Measurements from ENCODE around the gene GALNT7. TPM values are rescaled to one million over a fixed set of nuclear protein-coding genes. Genes with fewer than 3 reads are reported as not detected.

Gene GALNT7
- total RNA-seq, 4 donors from 2014 or later: 8.7 to 22.4 (median 9.7) TPM

DNA sequence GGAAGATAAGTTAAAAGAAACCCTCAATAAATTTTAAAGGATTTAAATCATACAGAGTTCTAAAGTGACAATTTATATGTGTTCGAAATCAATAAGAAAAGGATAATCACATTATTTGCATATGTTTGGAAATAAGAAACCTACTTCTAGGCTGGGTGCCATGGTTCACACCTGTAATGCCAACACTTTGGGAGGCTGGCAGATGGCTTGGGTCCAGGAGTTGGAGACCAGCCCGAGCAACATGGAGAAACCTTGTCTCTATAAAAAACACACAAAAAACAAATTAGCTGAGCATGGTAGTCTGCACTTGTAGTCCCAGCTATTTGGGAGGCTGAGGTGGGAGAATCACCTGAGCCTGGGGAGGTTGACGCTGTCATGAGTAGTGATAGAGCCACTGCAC, 194.1 kb downstream of the GALNT7 start:
- Histone ChIP-seq H3K9me3 (no peaks in the 10 kb centered on the region), H3K4me3 (no peak overlapping the region), H3K27ac (no peak overlapping the region), H3K27me3 (no peaks in the 10 kb centered on the region), H3K36me3 (no peaks in the 10 kb centered on the region), H3K4me1 (peaks cover 0 to 23% (median 0%) of the 10 kb centered on the region in 4 donors)
- no peak for DNase-seq (ENCODE audit: low spot score in 2 of 2)
- WGBS, 2 donors: 91 to 94% methylated on average over 3 of the region's 3 CpGs
- TF ChIP-seq POLR2A (IDR thresholded peaks at IDR 0.05) (no peak), EP300 (IDR thresholded peaks at IDR 0.05) (no peak)
- TF ChIP-seq, protein P1, sequence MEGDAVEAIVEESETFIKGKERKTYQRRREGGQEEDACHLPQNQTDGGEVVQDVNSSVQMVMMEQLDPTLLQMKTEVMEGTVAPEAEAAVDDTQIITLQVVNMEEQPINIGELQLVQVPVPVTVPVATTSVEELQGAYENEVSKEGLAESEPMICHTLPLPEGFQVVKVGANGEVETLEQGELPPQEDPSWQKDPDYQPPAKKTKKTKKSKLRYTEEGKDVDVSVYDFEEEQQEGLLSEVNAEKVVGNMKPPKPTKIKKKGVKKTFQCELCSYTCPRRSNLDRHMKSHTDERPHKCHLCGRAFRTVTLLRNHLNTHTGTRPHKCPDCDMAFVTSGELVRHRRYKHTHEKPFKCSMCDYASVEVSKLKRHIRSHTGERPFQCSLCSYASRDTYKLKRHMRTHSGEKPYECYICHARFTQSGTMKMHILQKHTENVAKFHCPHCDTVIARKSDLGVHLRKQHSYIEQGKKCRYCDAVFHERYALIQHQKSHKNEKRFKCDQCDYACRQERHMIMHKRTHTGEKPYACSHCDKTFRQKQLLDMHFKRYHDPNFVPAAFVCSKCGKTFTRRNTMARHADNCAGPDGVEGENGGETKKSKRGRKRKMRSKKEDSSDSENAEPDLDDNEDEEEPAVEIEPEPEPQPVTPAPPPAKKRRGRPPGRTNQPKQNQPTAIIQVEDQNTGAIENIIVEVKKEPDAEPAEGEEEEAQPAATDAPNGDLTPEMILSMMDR (IDR thresholded peaks at IDR 0.05): no peak

DNA sequence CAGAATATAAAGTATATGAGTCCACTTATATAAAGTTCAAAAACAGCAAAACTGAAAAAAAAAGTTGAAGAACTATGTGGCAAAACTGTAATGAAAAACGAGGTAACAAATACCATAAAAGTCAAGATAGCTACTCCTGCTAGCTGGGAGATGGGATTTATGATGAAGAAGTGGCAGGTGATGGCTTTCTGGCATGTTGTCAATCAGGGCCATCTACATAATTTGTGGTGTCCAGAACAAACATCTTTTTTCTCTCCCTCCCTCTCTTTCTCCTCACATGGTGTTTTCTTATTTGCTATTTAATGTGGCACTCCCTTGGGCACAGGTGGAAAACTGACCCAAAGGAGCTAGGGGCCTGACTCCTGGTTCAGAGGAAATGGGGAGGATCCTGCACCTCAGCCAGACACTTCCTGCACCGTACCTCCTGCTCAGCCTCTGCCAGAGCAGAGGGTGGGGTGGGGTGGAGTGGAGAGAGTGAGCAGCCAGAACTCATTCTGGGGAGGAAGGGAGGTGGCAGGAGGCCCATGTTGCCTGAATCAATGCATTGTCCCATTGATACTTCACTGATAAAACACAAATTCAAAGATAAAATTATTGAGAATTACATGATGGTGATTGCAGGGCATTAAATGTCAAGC, 196.9 kb downstream of the GALNT7 start:
- H3K27me3 ChIP-seq: no peaks in the 10 kb centered on the region
- no peaks in the 10 kb centered on the region for H3K9me3 ChIP-seq
- DNase-seq (ENCODE audit: low spot score in 2 of 2): no peak
- peaks cover 0 to 38% (median 0%) of the 10 kb centered on the region in 4 donors for H3K4me1 ChIP-seq
- no peak overlapping the region for H3K27ac ChIP-seq
- TF ChIP-seq EP300 (IDR thresholded peaks at IDR 0.05) (no peak), POLR2A (IDR thresholded peaks at IDR 0.05) (no peak)
- TF ChIP-seq, protein P1 (IDR thresholded peaks at IDR 0.05): no peak
- H3K4me3 ChIP-seq: no peak overlapping the region
- WGBS, 2 donors: 34 to 38% methylated on average over 2 of the region's 2 CpGs
- H3K36me3 ChIP-seq: no peaks in the 10 kb centered on the region

DNA sequence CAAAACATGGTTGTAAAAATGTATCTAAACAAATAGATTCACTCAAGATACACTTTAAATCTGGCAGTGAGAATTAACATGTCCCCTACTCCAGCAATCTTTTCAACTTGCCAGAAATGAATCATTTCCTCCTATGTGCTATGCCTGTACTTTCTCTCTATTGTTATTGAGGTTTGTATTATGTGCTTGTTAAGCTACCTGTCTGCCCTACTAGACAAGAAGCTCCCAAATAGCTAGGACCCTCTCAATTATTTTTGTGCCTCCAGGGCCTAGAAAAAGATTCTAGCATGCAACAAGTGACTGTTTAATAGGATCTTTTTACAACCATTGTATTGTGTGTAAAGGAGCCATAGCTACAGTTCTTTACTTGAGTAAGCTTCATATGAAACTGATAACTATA, 198.7 kb downstream of the GALNT7 start:
- Histone ChIP-seq H3K27me3 (peaks cover 0 to 3% of the 10 kb centered on the region in 2 donors), H3K36me3 (no peaks in the 10 kb centered on the region), H3K4me3 (no peak overlapping the region), H3K4me1 (peaks cover 0 to 38% (median 0%) of the 10 kb centered on the region in 4 donors), H3K27ac (peak overlapping the region in 2 of 4 donors; percentile 96 to 99), H3K9me3 (no peaks in the 10 kb centered on the region)
- DNase-seq (ENCODE audit: low spot score in 2 of 2): no peak
- no peak for TF ChIP-seq POLR2A (IDR thresholded peaks at IDR 0.05)
- no peak for TF ChIP-seq EP300 (IDR thresholded peaks at IDR 0.05)
- TF ChIP-seq, protein P1 (IDR thresholded peaks at IDR 0.05): no peak

DNA sequence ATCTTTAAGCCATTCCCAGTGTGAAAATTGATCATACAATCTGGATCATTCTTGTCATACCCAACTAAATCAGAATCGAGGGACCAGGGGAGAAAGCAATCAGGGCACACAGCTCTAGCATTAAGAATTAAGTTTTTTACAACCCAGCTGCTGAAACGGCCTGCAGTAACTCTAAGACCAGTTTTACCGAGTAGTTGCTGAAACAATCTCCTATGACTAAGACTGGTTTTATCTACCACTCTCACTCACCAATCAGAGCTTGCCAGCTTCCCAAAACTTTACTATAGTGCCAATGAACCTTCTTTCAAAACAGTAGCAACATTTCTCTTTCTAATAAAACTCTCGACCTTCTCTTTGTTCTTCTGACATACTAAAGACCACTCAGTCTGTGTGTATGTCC, 199.3 kb downstream of the GALNT7 start:
- peak overlapping the region in 1 of 4 donors; percentile 18 for H3K4me3 ChIP-seq
- no peak for DNase-seq (ENCODE audit: low spot score in 2 of 2)
- 38 to 40% methylated on average over 4 of the region's 4 CpGs for WGBS, 2 donors

DNA sequence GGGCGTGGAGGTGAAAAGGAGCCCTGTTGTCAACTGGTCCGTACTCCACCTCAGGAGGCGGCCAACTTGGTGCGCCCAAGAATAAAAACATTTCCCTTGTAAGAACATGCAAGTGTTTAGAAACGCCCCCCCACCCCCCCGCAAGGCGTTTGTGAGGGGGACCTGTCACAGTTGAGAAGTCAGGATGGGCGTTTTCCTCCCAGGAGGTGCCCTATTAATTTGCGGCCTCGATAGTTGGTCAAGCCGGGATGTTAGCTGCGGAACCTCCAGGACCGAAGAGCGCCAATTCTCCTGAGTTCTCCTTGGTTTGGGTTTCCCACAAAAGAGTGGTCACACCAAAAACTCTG, 201.5 kb downstream of the GALNT7 start:
- 0 to 1% methylated on average over 14 of the region's 14 CpGs for WGBS, 2 donors
- Histone ChIP-seq H3K27me3 (peaks cover 0 to 3% of the 10 kb centered on the region in 2 donors), H3K4me1 (peaks cover 0 to 60% (median 0%) of the 10 kb centered on the region in 4 donors)

More for the DNA sequence above, 199.3 kb downstream of the GALNT7 start:
- Histone ChIP-seq H3K36me3 (no peaks in the 10 kb centered on the region), H3K4me1 (peaks cover 0 to 41% (median 0%) of the 10 kb centered on the region in 4 donors), H3K27me3 (peaks cover 0 to 3% of the 10 kb centered on the region in 2 donors), H3K27ac (peak overlapping the region in 2 of 4 donors; percentile 96 to 99), H3K9me3 (no peaks in the 10 kb centered on the region)
- TF ChIP-seq EP300 (IDR thresholded peaks at IDR 0.05): no peak
- TF ChIP-seq, protein P1 (IDR thresholded peaks at IDR 0.05): no peak
- no peak for TF ChIP-seq POLR2A (IDR thresholded peaks at IDR 0.05)

More for the DNA sequence above, 201.5 kb downstream of the GALNT7 start:
- peak; percentile 54 to 62 for DNase-seq (ENCODE audit: low spot score in 2 of 2)
- Histone ChIP-seq H3K4me3 (peak overlapping the region; percentile 67 to 92 (median 80)), H3K36me3 (no peaks in the 10 kb centered on the region), H3K9me3 (no peaks in the 10 kb centered on the region), H3K27ac (peak overlapping the region; percentile 91 to 99 (median 96))
- TF ChIP-seq, protein P1 (IDR thresholded peaks at IDR 0.05): no peak
- TF ChIP-seq EP300 (IDR thresholded peaks at IDR 0.05): no peak
- TF ChIP-seq POLR2A (IDR thresholded peaks at IDR 0.05): no peak

All from tibial nerve (tissue), 4 donors.